CD4-positive, alpha-beta memory T cell (primary cell): ENCODE measurements around the gene ANO10. TPM values are rescaled to one million over a fixed set of nuclear protein-coding genes. Genes with fewer than 3 reads are reported as not detected.
"Not testable (repeated sequence)": the region's sequence is repeated elsewhere in the genome, so short reads cannot be mapped to it uniquely, and the experiment has no call there.

Experiments used
- CTCF ChIA-PET: fragments of 350-600 bp; sonication (Branson Sonifier 250); formaldehyde crosslinking; loops from one replicate; lab custom pipeline; 2021; ENCODE audit warnings: inconsistent platforms; ENCODE audit not compliant: partially characterized antibody; lab: Charles Lee
- POLR2A ChIA-PET: fragments of 350-600 bp; sonication (Branson Sonifier 250); formaldehyde crosslinking; loops from one replicate; lab custom pipeline; 2021; ENCODE audit not compliant: partially characterized antibody; lab: Charles Lee
- DNase-seq, 5 donors: peaks; one replicate each; pipeline versions ENCODE4 v3.0.0 to v3.0.0-alpha.2; 2020 to 2022; ENCODE audit warnings: mixed read lengths in 1 of 5
- H3K27ac ChIP-seq: one replicate; pipeline ENCODE4 v1.7.0; 2013; ENCODE audit warnings: low read depth, low read length
- H3K27me3 ChIP-seq: 2 replicates; pipeline ENCODE4 v1.7.0; 2013; ENCODE audit warnings: mild to moderate bottlenecking, low read length, moderate library complexity; ENCODE audit not compliant: insufficient read depth
- H3K36me3 ChIP-seq: 2 replicates; pipeline ENCODE4 v1.7.0; 2013; ENCODE audit warnings: mild to moderate bottlenecking, low read length, moderate library complexity; ENCODE audit not compliant: insufficient read depth
- H3K4me1 ChIP-seq: 2 replicates; pipeline ENCODE4 v1.7.0; 2013; ENCODE audit warnings: mild to moderate bottlenecking, low read length, moderate library complexity; ENCODE audit not compliant: insufficient read depth
- H3K4me3 ChIP-seq, 2 donors: one replicate each; pipeline ENCODE4 v1.7.0; 2013; ENCODE audit warnings: low read length in 2 of 2, mild to moderate bottlenecking in 1 of 2
- H3K9me3 ChIP-seq, 2 donors: one replicate each; pipeline ENCODE4 v1.7.0; 2013; ENCODE audit warnings: low read length in 2 of 2, control low read depth in 1 of 2; ENCODE audit not compliant: control insufficient read depth in 1 of 2
- H3K27ac Mint-ChIP-seq, 7 donors: one replicate each; pipeline ENCODE4 v1.8.0; 2020 to 2021; ENCODE audit warnings: mixed read lengths in 7 of 7, mild to moderate bottlenecking in 6 of 7, inconsistent platforms in 3 of 7, moderate library complexity in 3 of 7
- H3K27me3 Mint-ChIP-seq, 2 donors: one replicate each; pipeline ENCODE4 v1.8.0; 2020 to 2021; ENCODE audit warnings: mixed read lengths in 2 of 2
- H3K36me3 Mint-ChIP-seq, 2 donors: one replicate each; pipeline ENCODE4 v1.8.0; 2020 to 2021; ENCODE audit warnings: mixed read lengths in 2 of 2, inconsistent platforms in 1 of 2, mild to moderate bottlenecking in 1 of 2
- H3K4me1 Mint-ChIP-seq, 4 donors: one replicate each; pipeline ENCODE4 v1.8.0; 2020 to 2021; ENCODE audit warnings: mixed read lengths in 4 of 4, mild to moderate bottlenecking in 1 of 4
- H3K4me3 Mint-ChIP-seq, 8 donors: one replicate each; pipeline ENCODE4 v1.8.0; 2020 to 2021; ENCODE audit warnings: mixed read lengths in 8 of 8, mild to moderate bottlenecking in 7 of 8, moderate library complexity in 6 of 8, inconsistent platforms in 3 of 8
- H3K9me3 Mint-ChIP-seq, 8 donors: one replicate each; pipeline ENCODE4 v1.8.0; 2020 to 2021; ENCODE audit warnings: mixed read lengths in 8 of 8, mild to moderate bottlenecking in 5 of 8, inconsistent platforms in 3 of 8, moderate library complexity in 1 of 8
- intact Hi-C: fragments of 100-400 bp; cut with micrococcal nuclease; formaldehyde crosslinking; loops from one replicate; pipeline ENCODE4 v1.15.1; 2023
- polyA plus RNA-seq, 2 donors: library from polyadenylated mRNA; unstranded; fragments of 300-500 nt; fragmentation: Illumina TruSeq; gene quantifications; one replicate each; pipeline ENCODE4 v1.2.3, GENCODE V29; 2021
- total RNA-seq, 2 experiments: library from RNA; stranded (reverse); gene quantifications; one replicate each; pipeline ENCODE4 v1.2.3, GENCODE V29; 2021

ANO10 gene
- total and polyA plus RNA-seq, 4 experiments from 2014 or later, result 8.6 to 9.9 (median 9.6) TPM

GRCh38 chr3:43596178-43596577, 25.6 kb downstream of the ANO10 start:
- intact Hi-C loops, H3K4me3 Mint-ChIP-seq, H3K27ac ChIP-seq, H3K27me3 Mint-ChIP-seq, H3K36me3 ChIP-seq, H3K4me1 ChIP-seq, H3K27ac Mint-ChIP-seq, H3K4me1 Mint-ChIP-seq, CTCF ChIA-PET, DNase-seq, H3K27me3 ChIP-seq, POLR2A ChIA-PET, H3K4me3 ChIP-seq, H3K9me3 ChIP-seq: not testable (repeated sequence)
- H3K36me3 Mint-ChIP-seq, result peaks cover 31 to 44% of the 10 kb centered on the region in 2 donors
- peaks cover 0 to 29% (median 23%) of the 10 kb centered on the region in 8 donors for H3K9me3 Mint-ChIP-seq

- H3K27ac Mint-ChIP-seq, intact Hi-C loops, DNase-seq, H3K4me1 Mint-ChIP-seq, H3K27me3 Mint-ChIP-seq, H3K36me3 ChIP-seq, H3K27me3 ChIP-seq, H3K4me3 ChIP-seq, H3K4me1 ChIP-seq, H3K27ac ChIP-seq, CTCF ChIA-PET, POLR2A ChIA-PET, H3K9me3 ChIP-seq, H3K4me3 Mint-ChIP-seq: not testable (repeated sequence)
- peaks cover 40 to 53% of the 10 kb centered on the region in 2 donors for H3K36me3 Mint-ChIP-seq
- peaks cover 0 to 35% (median 25%) of the 10 kb centered on the region in 8 donors for H3K9me3 Mint-ChIP-seq
These were observed 26.5 kb downstream of the ANO10 start for GRCh38 chr3:43595280-43595679.

- H3K36me3 ChIP-seq, H3K27me3 Mint-ChIP-seq, H3K27ac ChIP-seq, H3K4me1 ChIP-seq, H3K27me3 ChIP-seq, DNase-seq, H3K4me3 ChIP-seq, CTCF ChIA-PET, POLR2A ChIA-PET, intact Hi-C loops, H3K4me3 Mint-ChIP-seq, H3K9me3 ChIP-seq, H3K4me1 Mint-ChIP-seq: not testable (repeated sequence)
- peak overlapping the region in 1 of 7 donors; percentile 3 for H3K27ac Mint-ChIP-seq
- H3K36me3 Mint-ChIP-seq, result peaks cover 43 to 63% of the 10 kb centered on the region in 2 donors
- peaks cover 0 to 35% (median 25%) of the 10 kb centered on the region in 8 donors for H3K9me3 Mint-ChIP-seq
These were observed 28.2 kb downstream of the ANO10 start for GRCh38 chr3:43593588-43593987.

GRCh38 chr3:43591866-43592265, 29.9 kb downstream of the ANO10 start:
- H3K27me3 ChIP-seq, H3K4me3 ChIP-seq, H3K27ac ChIP-seq, CTCF ChIA-PET, intact Hi-C loops, POLR2A ChIA-PET, H3K27ac Mint-ChIP-seq, H3K9me3 ChIP-seq, H3K4me1 Mint-ChIP-seq, H3K27me3 Mint-ChIP-seq, DNase-seq, H3K36me3 ChIP-seq, H3K4me3 Mint-ChIP-seq, H3K4me1 ChIP-seq: not testable (repeated sequence)
- H3K9me3 Mint-ChIP-seq, result peaks cover 0 to 35% (median 25%) of the 10 kb centered on the region in 8 donors
- H3K36me3 Mint-ChIP-seq, result peaks cover 40 to 60% of the 10 kb centered on the region in 2 donors

GRCh38 chr3:43587303-43587702, 34.5 kb downstream of the ANO10 start:
- H3K36me3 Mint-ChIP-seq, result peaks cover 16 to 28% of the 10 kb centered on the region in 2 donors
- H3K4me1 ChIP-seq, result no peaks in the 10 kb centered on the region
- no peaks in the 10 kb centered on the region for H3K9me3 ChIP-seq
- H3K9me3 Mint-ChIP-seq, result peaks cover 0 to 12% (median 4%) of the 10 kb centered on the region in 8 donors
- no peaks in the 10 kb centered on the region for H3K36me3 ChIP-seq
- POLR2A ChIA-PET, result no interaction called here
- intact Hi-C loops, result no loop called here
- no peak for DNase-seq
- CTCF ChIA-PET, result no interaction called here
- peaks cover 3 to 13% (median 7%) of the 10 kb centered on the region in 4 donors for H3K4me1 Mint-ChIP-seq
- H3K4me3 Mint-ChIP-seq, result no peak overlapping the region
- no peak overlapping the region for H3K4me3 ChIP-seq
- no peaks in the 10 kb centered on the region for H3K27me3 ChIP-seq
- H3K27me3 Mint-ChIP-seq, result no peaks in the 10 kb centered on the region
- no peak overlapping the region for H3K27ac Mint-ChIP-seq
- H3K27ac ChIP-seq, result no peak overlapping the region

GRCh38 chr3:43584043-43584826, 37.6 kb downstream of the ANO10 start:
- Mint-ChIP-seq H3K9me3 (no peaks in the 10 kb centered on the region), H3K27me3 (no peaks in the 10 kb centered on the region), H3K27ac (peak overlapping the region in 1 of 7 donors; percentile 14), H3K4me3 (no peak overlapping the region), H3K4me1 (peaks cover 3 to 13% (median 7%) of the 10 kb centered on the region in 4 donors), H3K36me3 (peaks cover 1 to 17% of the 10 kb centered on the region in 2 donors)
- Histone ChIP-seq H3K4me1 (no peaks in the 10 kb centered on the region), H3K27ac (no peak overlapping the region), H3K27me3 (no peaks in the 10 kb centered on the region), H3K36me3 (no peaks in the 10 kb centered on the region), H3K9me3 (no peaks in the 10 kb centered on the region), H3K4me3 (no peak overlapping the region)
- POLR2A ChIA-PET, result no interaction called here
- CTCF ChIA-PET, result interaction anchor here (0.6 kb wide), 1 partner anchor 1270 kb away, joined by 3 read pairs; no protein-coding TSS in a partner anchor
- DNase-seq, result peak in 3 of 5 donors; percentile 6 to 11 (median 7)
- intact Hi-C loops, result no loop called here

GRCh38 chr3:43583481-43583880, 38.3 kb downstream of the ANO10 start:
- no peaks in the 10 kb centered on the region for H3K9me3 ChIP-seq
- peaks cover 1 to 10% of the 10 kb centered on the region in 2 donors for H3K36me3 Mint-ChIP-seq
- no peaks in the 10 kb centered on the region for H3K36me3 ChIP-seq
- no peak overlapping the region for H3K4me3 ChIP-seq
- intact Hi-C loops, result no loop called here
- ChIA-PET CTCF (no interaction called here), POLR2A (no interaction called here)
- peak overlapping the region in 1 of 7 donors; percentile 29 for H3K27ac Mint-ChIP-seq
- H3K4me1 ChIP-seq, result no peaks in the 10 kb centered on the region
- no peaks in the 10 kb centered on the region for H3K27me3 ChIP-seq
- no peak for DNase-seq
- peaks cover 3 to 13% (median 7%) of the 10 kb centered on the region in 4 donors for H3K4me1 Mint-ChIP-seq
- no peak overlapping the region for H3K4me3 Mint-ChIP-seq
- H3K9me3 Mint-ChIP-seq, result no peaks in the 10 kb centered on the region
- no peaks in the 10 kb centered on the region for H3K27me3 Mint-ChIP-seq
- no peak overlapping the region for H3K27ac ChIP-seq
